Esophagus (tissue), 2 donors: ENCODE data around the gene IVNS1ABP. TPM values are rescaled to one million over a fixed set of nuclear protein-coding genes. Genes with fewer than 3 reads are reported as not detected.

ENCODE experiments used
- H3K27ac ChIP-seq, 2 donors: one replicate each; pipeline ENCODE4 v1.5.1; 2013; ENCODE audit warnings: low read depth in 2 of 2, mild to moderate bottlenecking in 2 of 2, inconsistent platforms in 1 of 2, low read length in 1 of 2, moderate library complexity in 1 of 2
- H3K27me3 ChIP-seq, 2 donors: one replicate each; pipeline ENCODE4 v1.6.1; 2013; ENCODE audit warnings: low read length in 2 of 2, control low read depth in 1 of 2, mild to moderate bottlenecking in 1 of 2; ENCODE audit not compliant: insufficient read depth in 2 of 2, control insufficient read depth in 1 of 2
- H3K36me3 ChIP-seq, 2 donors: one replicate each; pipeline ENCODE4 v1.6.1; 2013; ENCODE audit warnings: low read length in 1 of 2; ENCODE audit not compliant: control insufficient read depth in 2 of 2, insufficient read depth in 2 of 2
- H3K4me1 ChIP-seq, 2 donors: one replicate each; pipeline ENCODE4 v1.6.1; 2013; ENCODE audit warnings: low read length in 1 of 2; ENCODE audit not compliant: control insufficient read depth in 2 of 2, insufficient read depth in 2 of 2
- H3K4me3 ChIP-seq, 2 donors: one replicate each; pipeline ENCODE4 v1.5.1; 2013; ENCODE audit warnings: low read length in 2 of 2, mild to moderate bottlenecking in 2 of 2, low read depth in 1 of 2, moderate library complexity in 1 of 2
- H3K9me3 ChIP-seq, 2 donors: one replicate each; pipeline ENCODE4 v1.6.1; 2013; ENCODE audit warnings: mild to moderate bottlenecking in 2 of 2, low read depth in 1 of 2, low read length in 1 of 2, moderate library complexity in 1 of 2; ENCODE audit not compliant: control insufficient read depth in 2 of 2, insufficient read depth in 1 of 2
- WGBS, 2 donors: extraction: QIAGEN DNeasy Blood & Tissue Kit; methylation state at CpG; one replicate each; pipeline ENCODE4 v1.1.7; 2013; 5-methylcytosine and 5-hydroxymethylcytosine counted together
- polyA plus RNA-seq, 2 donors: library from polyadenylated mRNA; stranded (reverse); fragments of 200-250 nt; gene quantifications; one replicate each; pipeline ENCODE4 v1.2.3, GENCODE V29; 2013
- donor health status: healthy with polysubstance abuse.
- donor health status: Bipolar disorder and iron deficiency.

The IVNS1ABP gene
- polyA plus RNA-seq, 2 donors = 40.5 to 40.8 TPM

- 40 to 45% methylated on average over 2 of the region's 2 CpGs for WGBS, 2 donors
- Histone ChIP-seq H3K4me3 (no peak overlapping the region), H3K4me1 (no peaks in the 10 kb centered on the region), H3K36me3 (no peaks in the 10 kb centered on the region), H3K27ac (no peak overlapping the region), H3K27me3 (no peaks in the 10 kb centered on the region), H3K9me3 (no peaks in the 10 kb centered on the region)
Observed at GRCh38 chr1:185350027-185350442, 33.0 kb upstream of the IVNS1ABP start.

DNA sequence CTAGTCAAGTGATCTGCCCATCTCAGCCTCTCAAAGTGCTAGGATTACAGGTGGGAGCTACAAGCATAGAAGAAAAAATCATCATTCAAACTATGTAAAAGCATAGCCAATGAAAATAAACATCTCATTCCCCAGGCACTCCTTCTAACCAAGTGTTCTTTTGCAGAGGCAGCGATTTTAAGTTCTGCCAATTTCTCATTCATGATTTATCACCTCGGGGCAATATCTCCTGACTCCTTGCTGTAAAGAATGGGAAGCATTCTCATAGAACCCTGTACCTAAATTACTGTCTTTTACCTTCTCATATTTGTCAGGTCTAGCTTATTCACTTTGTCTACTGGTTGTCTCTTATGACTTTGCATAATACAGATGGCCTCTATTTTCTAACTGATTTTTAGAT lies 32.5 kb upstream of the IVNS1ABP start:
- H3K27ac ChIP-seq = no peak overlapping the region

GRCh38 chr1:185348985-185349384 lies 31.9 kb upstream of the IVNS1ABP start:
- no peaks in the 10 kb centered on the region for H3K27me3 ChIP-seq
- H3K27ac ChIP-seq = no peak overlapping the region
- H3K4me1 ChIP-seq = no peaks in the 10 kb centered on the region
- H3K9me3 ChIP-seq = no peaks in the 10 kb centered on the region
- no peaks in the 10 kb centered on the region for H3K36me3 ChIP-seq
- no peak overlapping the region for H3K4me3 ChIP-seq
- 55 to 67% methylated on average over 1 of the region's 1 CpG for WGBS, 2 donors

More for the DNA sequence above, 32.5 kb upstream of the IVNS1ABP start:
- Histone ChIP-seq H3K4me1 (no peaks in the 10 kb centered on the region), H3K4me3 (no peak overlapping the region), H3K36me3 (no peaks in the 10 kb centered on the region), H3K27me3 (no peaks in the 10 kb centered on the region), H3K9me3 (no peaks in the 10 kb centered on the region)
- 45 to 55% methylated on average over 2 of the region's 2 CpGs for WGBS, 2 donors

- Histone ChIP-seq H3K9me3 (no peaks in the 10 kb centered on the region), H3K4me3 (no peak overlapping the region), H3K27me3 (no peaks in the 10 kb centered on the region), H3K27ac (no peak overlapping the region), H3K36me3 (no peaks in the 10 kb centered on the region), H3K4me1 (no peaks in the 10 kb centered on the region)
- 89 to 98% methylated on average over 1 of the region's 1 CpG for WGBS, 2 donors
Observed at GRCh38 chr1:185348296-185348695, 31.3 kb upstream of the IVNS1ABP start.

GRCh38 chr1:185345913-185346720 lies 29.1 kb upstream of the IVNS1ABP start:
- 59 to 72% methylated on average over 4 of the region's 4 CpGs for WGBS, 2 donors
- no peak overlapping the region for H3K27ac ChIP-seq

GRCh38 chr1:185343306-185343705 lies 26.3 kb upstream of the IVNS1ABP start:
- Histone ChIP-seq H3K4me3 (no peak overlapping the region), H3K36me3 (no peaks in the 10 kb centered on the region), H3K4me1 (no peaks in the 10 kb centered on the region), H3K27me3 (no peaks in the 10 kb centered on the region), H3K27ac (no peak overlapping the region), H3K9me3 (no peaks in the 10 kb centered on the region)
- 85 to 89% methylated on average over 5 of the region's 5 CpGs for WGBS, 2 donors

More at GRCh38 chr1:185345913-185346720, 29.1 kb upstream of the IVNS1ABP start:
- H3K9me3 ChIP-seq = no peaks in the 10 kb centered on the region
- no peaks in the 10 kb centered on the region for H3K4me1 ChIP-seq
- no peaks in the 10 kb centered on the region for H3K27me3 ChIP-seq
- H3K36me3 ChIP-seq = no peaks in the 10 kb centered on the region
- H3K4me3 ChIP-seq = no peak overlapping the region

DNA sequence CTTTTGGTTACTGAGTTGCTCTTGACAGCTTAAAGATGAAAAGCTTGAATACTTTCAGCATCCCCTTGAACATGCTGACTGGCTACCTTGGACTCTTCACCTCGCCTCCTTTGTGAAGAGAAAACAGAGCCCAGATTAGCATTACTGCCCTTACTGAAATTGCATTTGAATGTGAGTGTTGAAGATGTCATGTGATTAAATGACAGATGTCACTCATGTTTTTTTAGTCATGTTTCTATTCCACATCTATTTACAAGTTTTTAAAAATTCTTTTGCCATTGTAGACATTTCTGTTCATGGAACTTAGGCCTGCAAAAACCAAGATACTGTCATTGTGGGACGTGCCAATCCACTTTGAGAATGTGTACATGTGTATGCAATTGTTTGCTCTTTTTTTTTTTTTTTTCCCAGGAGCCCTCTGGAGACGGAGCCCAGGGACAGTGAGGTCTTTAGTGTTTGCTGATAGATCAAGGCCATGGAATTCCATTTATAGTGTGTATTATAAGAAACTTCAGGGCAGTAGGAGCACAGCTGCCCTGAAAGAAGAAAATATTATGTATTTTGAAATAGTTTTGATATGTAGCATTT lies 25.7 kb upstream of the IVNS1ABP start:
- Histone ChIP-seq H3K9me3 (no peaks in the 10 kb centered on the region), H3K36me3 (no peaks in the 10 kb centered on the region), H3K27ac (no peak overlapping the region), H3K27me3 (no peaks in the 10 kb centered on the region), H3K4me1 (no peaks in the 10 kb centered on the region), H3K4me3 (no peak overlapping the region)
- 85 to 87% methylated on average over 3 of the region's 3 CpGs for WGBS, 2 donors

DNA sequence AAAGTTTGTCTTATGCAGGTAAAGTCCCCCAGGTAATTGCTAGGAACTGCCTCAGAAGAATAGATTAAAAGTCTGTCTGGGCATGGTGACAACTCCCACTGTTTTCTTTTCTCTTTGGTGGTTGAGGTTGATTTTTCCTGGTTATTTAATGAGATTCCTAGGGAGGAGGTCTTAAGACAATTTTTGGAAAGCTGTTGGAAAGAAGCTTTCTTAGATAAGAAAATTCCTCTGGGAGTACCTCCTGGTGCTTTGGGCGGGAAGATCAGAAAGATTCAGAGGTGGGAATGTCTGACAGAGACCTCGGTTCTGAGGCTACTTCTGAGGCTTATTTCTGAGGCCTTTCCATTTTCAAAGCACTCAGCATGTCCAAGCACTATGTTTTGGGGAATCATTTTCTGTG lies 25.0 kb upstream of the IVNS1ABP start:
- H3K27ac ChIP-seq = no peak overlapping the region
- no peak overlapping the region for H3K4me3 ChIP-seq
- no peaks in the 10 kb centered on the region for H3K36me3 ChIP-seq
- no peaks in the 10 kb centered on the region for H3K9me3 ChIP-seq
- WGBS, 2 donors = 87 to 88% methylated on average over 2 of the region's 2 CpGs
- no peaks in the 10 kb centered on the region for H3K27me3 ChIP-seq
- no peaks in the 10 kb centered on the region for H3K4me1 ChIP-seq

GRCh38 chr1:185341196-185341781 lies 24.2 kb upstream of the IVNS1ABP start:
- Histone ChIP-seq H3K4me3 (no peak overlapping the region), H3K27ac (no peak overlapping the region), H3K36me3 (no peaks in the 10 kb centered on the region), H3K27me3 (no peaks in the 10 kb centered on the region), H3K9me3 (no peaks in the 10 kb centered on the region), H3K4me1 (no peaks in the 10 kb centered on the region)
